IMR-90 (cell line): ENCODE measurements around the gene CHN2. TPM values are rescaled to one million over a fixed set of nuclear protein-coding genes. Genes with fewer than 3 reads are reported as not detected.

Source experiments
- ATAC-seq: fragments of 200-7000 bp; cut with Tn5 transposase; 2 replicates; pipeline ENCODE4 v1.9.1; 2020; ENCODE audit warnings: low read depth, mild to moderate bottlenecking, moderate library complexity
- BruUV-seq: library from RNA; stranded (reverse); fragments of 400-500 nt; replicated peaks from 2 replicates; lab custom pipeline; 2021; lab: Mats Ljungman, UMichigan
- CTCF ChIA-PET: fragments of 300-600 bp; formaldehyde crosslinking; extraction: SDS; loops from one replicate; lab custom pipeline; 2021; ENCODE audit warnings: antibody characterized with exemption; lab: Yijun Ruan, JAX
- POLR2A ChIA-PET: fragments of 300-600 bp; sonication (Branson Sonifier 250); formaldehyde crosslinking; loops from one replicate; lab custom pipeline; 2022; ENCODE audit warnings: antibody characterized with exemption; ENCODE audit not compliant: unreplicated experiment; lab: Charles Lee
- DNase-seq: peaks from one replicate; pipeline ENCODE4 v3.0.0; 2013
- H2AFZ ChIP-seq: replicated peaks from 2 replicates; pipeline ENCODE3; 2013; ENCODE audit warnings: low read length, mild to moderate bottlenecking; ENCODE audit not compliant: poor library complexity
- H2AK5ac ChIP-seq: 2 replicates; pipeline ENCODE4 v1.6.1; 2013; ENCODE audit warnings: low read depth, low read length, inconsistent platforms
- H2AK9ac ChIP-seq: replicated peaks from 2 replicates; pipeline ENCODE3; 2013; ENCODE audit warnings: mild to moderate bottlenecking, low read depth, low read length, moderate library complexity; ENCODE audit not compliant: poor library complexity
- H2BK120ac ChIP-seq: 2 replicates; pipeline ENCODE4 v1.6.1; 2013; ENCODE audit warnings: low read depth, low read length, inconsistent platforms
- H2BK15ac ChIP-seq: 3 replicates; pipeline ENCODE4 v1.6.1; 2013; ENCODE audit warnings: low read depth, low read length, inconsistent platforms
- H2BK20ac ChIP-seq: 2 replicates; pipeline ENCODE4 v1.6.1; 2013; ENCODE audit warnings: low read depth, mild to moderate bottlenecking, inconsistent platforms, low read length, moderate library complexity
- H2BK5ac ChIP-seq: 2 replicates; pipeline ENCODE4 v1.6.1; 2013; ENCODE audit warnings: mild to moderate bottlenecking, low read depth, low read length, inconsistent platforms; ENCODE audit not compliant: poor library complexity, severe bottlenecking
- H3K14ac ChIP-seq: replicated peaks from 2 replicates; pipeline ENCODE4 v1.6.1; 2013; ENCODE audit warnings: low read depth, low read length, inconsistent platforms
- H3K18ac ChIP-seq: 2 replicates; pipeline ENCODE4 v1.6.1; 2013; ENCODE audit warnings: low read depth, low read length, control low read depth
- H3K23ac ChIP-seq: 2 replicates; pipeline ENCODE4 v1.6.1; 2013; ENCODE audit warnings: low read depth, low read length, inconsistent platforms
- H3K27ac ChIP-seq: 2 replicates; pipeline ENCODE4 v1.5.1; 2013; ENCODE audit warnings: mild to moderate bottlenecking, control low read depth, low read length; ENCODE audit not compliant: insufficient read depth
- H3K27me3 ChIP-seq: 2 replicates; pipeline ENCODE4 v1.6.1; 2013; ENCODE audit warnings: low read length; ENCODE audit not compliant: control insufficient read depth, insufficient read depth
- H3K36me3 ChIP-seq: 2 replicates; pipeline ENCODE4 v1.6.1; 2013; ENCODE audit warnings: low read length, mixed read lengths; ENCODE audit not compliant: control insufficient read depth, insufficient read depth
- H3K4ac ChIP-seq: 2 replicates; pipeline ENCODE4 v1.6.1; 2013; ENCODE audit warnings: low read depth, low read length, inconsistent platforms
- H3K4me1 ChIP-seq: 2 replicates; pipeline ENCODE4 v1.6.1; 2013; ENCODE audit warnings: low read length, mixed read lengths; ENCODE audit not compliant: control insufficient read depth, insufficient read depth
- H3K4me2 ChIP-seq: 2 replicates; pipeline ENCODE4 v1.6.1; 2013; ENCODE audit warnings: low read depth, mild to moderate bottlenecking, control low read depth, low read length, moderate library complexity
- H3K4me3 ChIP-seq: 2 replicates; pipeline ENCODE4 v1.5.1; 2013; ENCODE audit warnings: low read depth, mild to moderate bottlenecking, control low read depth, low read length, moderate library complexity; ENCODE audit not compliant: insufficient read depth
- H3K56ac ChIP-seq: 2 replicates; pipeline ENCODE4 v1.6.1; 2013; ENCODE audit warnings: low read length, inconsistent platforms; ENCODE audit not compliant: insufficient read depth; ENCODE audit errors: extremely low read depth
- H3K79me1 ChIP-seq, 2 experiments: 2 replicates each; pipeline ENCODE4 v1.6.1; 2013; ENCODE audit warnings: low read length in 2 of 2, inconsistent platforms in 1 of 2, low read depth in 1 of 2
- H3K9ac ChIP-seq: 2 replicates; pipeline ENCODE4 v1.6.1; 2013; ENCODE audit warnings: low read depth, low read length, control low read depth
- H3K9me1 ChIP-seq: 2 replicates; pipeline ENCODE4 v1.6.1; 2013; ENCODE audit warnings: low read length, inconsistent platforms; ENCODE audit not compliant: insufficient read depth
- H3K9me3 ChIP-seq: 2 replicates; pipeline ENCODE4 v1.6.1; 2013; ENCODE audit warnings: low read length; ENCODE audit not compliant: control insufficient read depth, insufficient read depth
- H4K20me1 ChIP-seq: 2 replicates; pipeline ENCODE4 v1.6.1; 2013; ENCODE audit warnings: low read length, inconsistent platforms; ENCODE audit not compliant: insufficient read depth
- H4K5ac ChIP-seq: 2 replicates; pipeline ENCODE4 v1.6.1; 2013; ENCODE audit warnings: mild to moderate bottlenecking, low read depth, low read length, control low read depth
- H4K8ac ChIP-seq, 2 experiments: 2 replicates each; pipeline ENCODE4 v1.6.1; 2013; ENCODE audit warnings: low read depth in 2 of 2, low read length in 2 of 2, control low read depth in 1 of 2, inconsistent platforms in 1 of 2
- H4K91ac ChIP-seq: 2 replicates; pipeline ENCODE4 v1.6.1; 2013; ENCODE audit warnings: low read depth, low read length, inconsistent platforms; ENCODE audit not compliant: insufficient read depth
- MAZ ChIP-seq: IDR thresholded peaks from 2 replicates; pipeline ENCODE4 v1.6.1; 2012; ENCODE audit warnings: low read depth, mild to moderate bottlenecking, low read length, improper control_type of control experiment, moderate library complexity, borderline replicate concordance
- WGBS, 2 experiments: methylation state at CpG; one replicate each; pipeline versions ENCODE4 v1.1.5 to v1.1.7; 2013; ENCODE audit warnings: missing lambda C conversion rate in 2 of 2; ENCODE audit not compliant: insufficient read length in 1 of 2; ENCODE audit errors: extremely low coverage in 2 of 2; 5-methylcytosine and 5-hydroxymethylcytosine counted together
- dilution Hi-C: fragments of 300-500 bp; cut with HindIII; formaldehyde crosslinking; loops from one replicate; pipeline ENCODE4 v1.14.3; 2018; ENCODE audit warnings: low sequenced_read_pairs; ENCODE audit not compliant: unreplicated experiment
- in situ Hi-C: fragments of 300-500 bp; cut with MboI; formaldehyde crosslinking; loops from 3 replicates; pipeline ENCODE4 v1.14.3; 2019; ENCODE audit warnings: low sequenced_read_pairs, inconsistent platforms, mixed read lengths
- intact Hi-C: fragments of 100-400 bp; cut with micrococcal nuclease; formaldehyde crosslinking; loops from 2 replicates; pipeline ENCODE4 v1.10.0; 2022
- polyA plus RNA-seq, 3 experiments: library from polyadenylated mRNA; depleted of rRNA; stranded (reverse); fragments of >200 nt; gene quantifications; 2 replicates each; pipeline ENCODE4 v1.2.3, GENCODE V29; 2012; ENCODE audit warnings: low replicate concordance in 1 of 3
- total RNA-seq: library from RNA; depleted of rRNA; stranded (reverse); fragments of >200 nt; gene quantifications from 2 replicates; pipeline ENCODE4 v1.2.3, GENCODE V29; 2012

The CHN2 gene
- total and polyA plus RNA-seq, 2 of the 4 experiments (the other 2 are of a cell fraction) = not detected

DNA sequence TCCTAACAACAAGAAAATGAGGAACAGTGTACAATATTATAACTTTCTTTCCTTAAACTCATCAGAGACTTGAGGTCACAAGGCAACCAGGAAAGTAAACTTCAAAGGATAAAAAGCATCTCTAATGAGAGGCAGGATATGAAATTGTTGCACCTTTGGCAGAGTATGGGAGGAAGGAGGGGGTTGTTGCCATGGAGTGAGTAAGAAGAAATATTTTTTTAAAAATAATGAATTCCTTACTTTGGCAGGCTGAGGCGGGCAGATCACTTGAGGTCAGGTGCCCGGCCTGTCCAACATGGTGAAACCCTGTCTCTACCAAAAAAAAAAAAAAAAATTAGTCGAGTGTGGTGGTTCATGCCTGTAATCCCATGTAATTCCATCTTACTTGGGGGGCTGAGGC, 21.1 kb upstream of the CHN2 start:
- in situ Hi-C loops = no loop called here
- no peak for ATAC-seq

More for the DNA sequence above, 21.1 kb upstream of the CHN2 start:
- no peak overlapping the region for H3K27ac ChIP-seq
- no peak overlapping the region for H3K23ac ChIP-seq
- no CpG with 5 or more reads among the region's 3 CpGs for WGBS, 2 experiments
- no peak overlapping the region for H2AFZ ChIP-seq
- H2BK5ac ChIP-seq = no peak overlapping the region
- no peak for TF ChIP-seq MAZ
- no peaks in the 10 kb centered on the region for H3K27me3 ChIP-seq
- H3K79me1 ChIP-seq = no peaks in the 10 kb centered on the region
- no peak overlapping the region for H2AK5ac ChIP-seq
- no peak overlapping the region for H2BK20ac ChIP-seq
- POLR2A ChIA-PET = no interaction called here
- H3K18ac ChIP-seq = no peak overlapping the region
- no peak overlapping the region for H3K9ac ChIP-seq
- no peak overlapping the region for H3K4ac ChIP-seq
- no peaks in the 10 kb centered on the region for H3K9me1 ChIP-seq
- H3K9me3 ChIP-seq = no peaks in the 10 kb centered on the region
- no peaks in the 10 kb centered on the region for H3K4me1 ChIP-seq
- no peak overlapping the region for H4K8ac ChIP-seq
- H3K4me3 ChIP-seq = no peak overlapping the region
- no peak overlapping the region for H3K14ac ChIP-seq
- H3K36me3 ChIP-seq = no peaks in the 10 kb centered on the region
- no peak overlapping the region for H3K56ac ChIP-seq
- CTCF ChIA-PET = no interaction called here
- intact Hi-C loops (no loop called here), dilution Hi-C loops (no loop called here)
- no peak overlapping the region for H2BK120ac ChIP-seq
- H4K91ac ChIP-seq = no peak overlapping the region
- H4K5ac ChIP-seq = no peak overlapping the region
- no peak overlapping the region for H2BK15ac ChIP-seq
- no TSS peak for BruUV-seq
- H3K4me2 ChIP-seq = no peak overlapping the region
- no peak overlapping the region for H2AK9ac ChIP-seq
- H4K20me1 ChIP-seq = no peaks in the 10 kb centered on the region
- DNase-seq = no peak
